RWPE1 (cell line): Measurements from ENCODE around the gene SLC22A12.

Experiments used
- CTCF ChIA-PET: fragments of 350-600 bp; sonication (Branson Sonifier 250); formaldehyde crosslinking; extraction: SDS; loops from one replicate; lab custom pipeline; 2021; lab: Yijun Ruan, JAX
- POLR2A ChIA-PET: fragments of 400-600 bp; formaldehyde crosslinking; extraction: SDS; loops from one replicate; lab custom pipeline; 2020; ENCODE audit warnings: antibody characterized with exemption; ENCODE audit not compliant: low non-redundant PET; lab: Yijun Ruan, JAX
- DNase-seq: peaks from one replicate; pipeline ENCODE4 v3.0.0; 2012; ENCODE audit warnings: low spot score
- H3K27ac ChIP-seq: fragments of 450-650 bp; 2 replicates; pipeline ENCODE4 v1.5.1; 2017
- TF ChIP-seq, protein P1 (sequence below): fragments of 450-650 bp; conservative IDR thresholded peaks from 2 replicates; pipeline ENCODE4 v1.5.1; 2017; ENCODE audit warnings: low read depth, mild to moderate bottlenecking

SLC22A12 gene

DNA sequence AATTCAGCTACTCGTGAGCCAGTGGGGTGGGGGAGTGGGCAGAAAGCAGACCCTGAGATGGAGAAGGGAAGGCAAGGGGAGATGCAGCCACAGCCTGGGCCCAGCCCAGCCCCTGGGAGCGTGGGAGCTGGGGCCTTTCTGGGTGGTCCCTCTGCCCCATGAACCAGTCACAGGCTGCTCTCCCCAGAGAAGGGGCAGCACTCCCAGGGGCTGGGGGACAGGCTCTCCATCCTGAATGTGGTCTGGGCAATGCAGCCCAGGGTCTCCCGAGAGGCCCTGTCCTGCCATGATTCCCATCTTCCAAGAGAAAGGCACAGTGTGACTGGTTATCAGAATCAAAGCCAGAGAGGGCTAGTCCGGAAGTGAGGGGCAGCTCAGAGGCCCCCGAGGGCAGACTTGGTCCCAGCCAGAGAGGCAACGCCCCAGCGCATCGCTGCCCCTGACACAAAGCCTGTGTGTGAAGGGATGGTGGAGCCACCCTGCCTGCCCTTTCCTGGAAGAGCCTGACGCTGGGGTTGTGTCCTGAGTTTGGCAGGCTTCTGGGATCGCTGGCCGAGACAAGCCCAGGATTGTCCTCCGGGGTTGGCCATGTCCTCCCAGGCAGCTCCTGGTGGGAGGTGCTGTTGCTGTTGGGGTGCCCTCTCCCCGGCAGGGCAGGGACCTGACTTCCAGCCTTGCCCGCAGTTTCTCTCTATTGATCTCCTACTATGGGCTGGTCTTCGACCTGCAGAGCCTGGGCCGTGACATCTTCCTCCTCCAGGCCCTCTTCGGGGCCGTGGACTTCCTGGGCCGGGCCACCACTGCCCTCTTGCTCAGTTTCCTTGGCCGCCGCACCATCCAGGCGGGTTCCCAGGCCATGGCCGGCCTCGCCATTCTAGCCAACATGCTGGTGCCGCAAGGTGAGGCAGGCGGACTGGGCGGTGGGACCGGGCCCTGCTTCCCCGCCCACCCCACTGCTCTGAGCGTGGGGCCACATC is 23.8 kb upstream of the SLC22A12 start:
- CTCF ChIA-PET, result interaction anchor here (0.5 kb wide), 1 partner anchor 1594 kb away, joined by 4 read pairs; no protein-coding TSS in a partner anchor
- TF ChIP-seq, protein P1, sequence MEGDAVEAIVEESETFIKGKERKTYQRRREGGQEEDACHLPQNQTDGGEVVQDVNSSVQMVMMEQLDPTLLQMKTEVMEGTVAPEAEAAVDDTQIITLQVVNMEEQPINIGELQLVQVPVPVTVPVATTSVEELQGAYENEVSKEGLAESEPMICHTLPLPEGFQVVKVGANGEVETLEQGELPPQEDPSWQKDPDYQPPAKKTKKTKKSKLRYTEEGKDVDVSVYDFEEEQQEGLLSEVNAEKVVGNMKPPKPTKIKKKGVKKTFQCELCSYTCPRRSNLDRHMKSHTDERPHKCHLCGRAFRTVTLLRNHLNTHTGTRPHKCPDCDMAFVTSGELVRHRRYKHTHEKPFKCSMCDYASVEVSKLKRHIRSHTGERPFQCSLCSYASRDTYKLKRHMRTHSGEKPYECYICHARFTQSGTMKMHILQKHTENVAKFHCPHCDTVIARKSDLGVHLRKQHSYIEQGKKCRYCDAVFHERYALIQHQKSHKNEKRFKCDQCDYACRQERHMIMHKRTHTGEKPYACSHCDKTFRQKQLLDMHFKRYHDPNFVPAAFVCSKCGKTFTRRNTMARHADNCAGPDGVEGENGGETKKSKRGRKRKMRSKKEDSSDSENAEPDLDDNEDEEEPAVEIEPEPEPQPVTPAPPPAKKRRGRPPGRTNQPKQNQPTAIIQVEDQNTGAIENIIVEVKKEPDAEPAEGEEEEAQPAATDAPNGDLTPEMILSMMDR, result no peak
- POLR2A ChIA-PET, result interaction anchor here (0.6 kb wide), 1 partner anchor 148 kb away, joined by 5 read pairs; no protein-coding TSS in a partner anchor
- H3K27ac ChIP-seq, result peak overlapping the region; percentile 72
- DNase-seq, result no peak

DNA sequence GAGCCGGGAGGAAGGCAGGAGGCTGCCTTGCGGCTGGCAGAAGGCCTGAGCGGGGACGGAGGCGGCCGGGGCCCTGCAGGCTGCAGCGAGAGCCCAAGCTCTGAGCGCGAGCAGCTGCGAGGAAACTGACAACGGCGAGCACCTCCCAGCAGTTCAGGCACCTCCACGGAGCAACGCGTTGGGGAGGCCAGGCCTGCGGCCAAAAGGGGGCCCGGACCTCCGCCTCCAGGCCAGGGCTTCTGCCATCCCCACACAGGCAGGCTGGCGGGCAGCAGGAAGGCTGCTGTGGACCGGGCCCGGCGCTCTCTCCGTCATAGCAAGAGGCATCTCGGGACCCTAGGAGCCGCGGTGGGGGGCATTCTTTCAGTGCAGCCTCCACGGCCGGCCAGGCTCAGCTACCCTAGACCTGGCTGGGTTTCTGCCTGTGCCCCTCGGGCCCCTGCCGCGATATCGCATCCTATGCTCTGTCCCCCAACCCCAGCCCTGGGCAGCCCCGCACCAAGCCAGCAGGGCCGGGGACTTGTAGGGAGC is 22.9 kb upstream of the SLC22A12 start:
- DNase-seq, result no peak
- peak overlapping the region; percentile 72 for H3K27ac ChIP-seq
- ChIA-PET CTCF (no interaction called here), POLR2A (no interaction called here)
- TF ChIP-seq, protein P1, result no peak

DNA sequence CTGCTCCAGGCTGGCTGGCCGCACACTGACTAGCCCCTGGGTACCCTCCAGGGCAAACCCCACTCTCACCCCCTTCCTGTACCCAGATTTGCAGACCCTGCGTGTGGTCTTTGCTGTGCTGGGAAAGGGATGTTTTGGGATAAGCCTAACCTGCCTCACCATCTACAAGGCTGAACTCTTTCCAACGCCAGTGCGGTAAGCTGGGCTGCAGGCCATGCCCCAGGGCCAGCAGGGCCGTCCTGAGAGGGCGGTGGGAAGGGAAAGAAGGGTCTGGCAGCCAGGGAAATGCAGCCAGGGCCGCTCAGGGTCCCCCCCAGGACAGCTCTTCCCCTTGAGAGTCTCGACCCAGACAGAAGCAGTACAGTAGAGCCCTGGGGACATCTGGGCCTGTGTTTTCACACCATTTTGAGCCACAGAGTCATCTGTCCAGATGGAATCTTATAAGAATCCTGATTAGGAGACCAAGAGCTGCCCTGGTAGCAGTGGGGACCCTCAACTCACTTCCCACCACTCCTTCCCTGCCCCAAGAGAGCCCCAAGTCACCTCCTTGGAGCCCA is 22.4 kb upstream of the SLC22A12 start:
- DNase-seq, result no peak
- TF ChIP-seq, protein P1, result no peak
- CTCF ChIA-PET, result no interaction called here
- peak overlapping the region; percentile 72 for H3K27ac ChIP-seq
- POLR2A ChIA-PET, result no interaction called here

DNA sequence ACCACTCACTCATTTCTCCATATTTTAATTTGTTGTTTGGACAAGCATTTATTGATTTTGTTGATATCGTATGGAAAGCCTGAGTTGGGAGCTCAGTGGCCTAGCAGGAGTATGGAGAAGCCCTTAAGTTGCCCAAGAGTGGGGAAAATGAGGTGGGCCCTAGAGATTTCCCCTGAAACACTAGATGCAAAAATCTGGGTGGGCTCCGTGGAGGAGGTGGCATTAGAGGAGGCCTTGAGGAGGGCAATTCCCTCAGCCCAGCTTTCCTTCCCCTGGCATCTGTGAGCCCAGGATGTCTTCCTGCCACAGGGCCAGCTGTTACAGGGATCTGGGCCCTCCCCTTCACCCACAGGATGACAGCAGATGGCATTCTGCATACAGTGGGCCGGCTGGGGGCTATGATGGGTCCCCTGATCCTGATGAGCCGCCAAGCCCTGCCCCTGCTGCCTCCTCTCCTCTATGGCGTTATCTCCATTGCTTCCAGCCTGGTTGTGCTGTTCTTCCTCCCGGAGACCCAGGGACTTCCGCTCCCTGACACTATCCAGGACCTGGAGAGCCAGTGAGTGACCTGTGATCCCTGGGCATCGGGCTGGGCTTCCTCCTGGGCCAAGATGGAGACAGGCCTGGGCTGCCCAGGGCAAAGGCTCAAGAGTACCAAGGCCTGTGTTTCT is 21.6 kb upstream of the SLC22A12 start:
- TF ChIP-seq, protein P1, result no peak
- ChIA-PET POLR2A (no interaction called here), CTCF (no interaction called here)
- peak overlapping the region; percentile 45 for H3K27ac ChIP-seq
- no peak for DNase-seq

DNA sequence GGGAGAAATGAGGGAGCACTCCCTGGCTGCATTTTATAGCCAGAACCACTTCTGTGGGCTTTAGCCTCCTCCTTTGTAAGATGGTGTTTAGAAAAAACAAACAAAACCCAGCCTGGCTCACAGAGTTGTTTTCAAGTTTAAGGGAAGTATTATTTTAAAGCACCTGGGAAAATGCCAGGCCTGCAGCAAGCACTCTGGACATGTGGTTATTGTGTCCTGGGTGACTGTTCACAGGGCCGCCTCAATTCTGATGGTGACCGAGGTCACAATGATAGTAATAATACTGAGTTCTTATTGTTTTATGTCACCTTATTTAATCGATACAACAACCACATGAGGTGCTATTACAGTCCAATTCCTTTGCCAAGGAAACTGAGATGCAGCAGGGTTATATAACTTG is 20.7 kb upstream of the SLC22A12 start:
- ChIA-PET POLR2A (no interaction called here), CTCF (no interaction called here)
- DNase-seq, result no peak
- TF ChIP-seq, protein P1, result no peak
- H3K27ac ChIP-seq, result peak overlapping the region; percentile 45; the same call in 1 of the 2 replicates

DNA sequence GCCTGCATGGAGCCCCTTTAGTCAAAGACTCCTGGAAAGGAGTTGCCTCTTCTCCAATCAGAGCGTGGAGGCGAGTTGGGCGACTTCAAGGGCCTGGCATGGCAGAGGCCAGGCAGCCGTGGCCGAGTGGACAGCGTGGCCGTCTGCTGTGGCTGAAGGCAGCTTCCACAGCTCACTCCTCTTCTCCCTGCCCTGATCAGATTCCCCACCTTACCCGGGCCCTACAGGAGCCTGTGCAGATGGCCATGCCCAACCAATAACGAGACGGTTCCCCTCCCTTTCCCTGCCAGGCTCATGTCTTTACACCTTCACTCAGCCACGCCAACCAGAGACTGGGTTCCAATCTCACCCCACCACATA is 20.0 kb upstream of the SLC22A12 start:
- ChIA-PET CTCF (interaction anchor here (1.0 kb wide), 1 partner anchor 100 kb away, joined by 3 read pairs; no protein-coding TSS in a partner anchor), POLR2A (no interaction called here)
- DNase-seq, result no peak
- TF ChIP-seq, protein P1, result no peak
- H3K27ac ChIP-seq, result peak overlapping the region; percentile 81
